HL-60 (cell line): ENCODE measurements around the gene CBLB.

Experiments used
- DNase-seq, 2 experiments: peaks; one replicate each; pipeline ENCODE4 v3.0.0-alpha.2; 2010 to 2020; ENCODE audit warnings: low read depth in 1 of 2, low spot score in 1 of 2
- H3K27ac ChIP-seq: fragments of 250-450 bp; sonication (Bioruptor Pico); replicated peaks from 2 replicates; pipeline ENCODE4 v1.5.1; 2020; ENCODE audit warnings: mild to moderate bottlenecking, moderate library complexity
- H3K27me3 ChIP-seq: fragments of 250-450 bp; sonication (Bioruptor Pico); 2 replicates; pipeline ENCODE4 v1.5.1; 2021; ENCODE audit warnings: mild to moderate bottlenecking, moderate library complexity; ENCODE audit not compliant: insufficient read depth, poor library complexity, severe bottlenecking
- H3K4me3 ChIP-seq: replicated peaks from 2 replicates; pipeline ENCODE4 v1.5.1; 2011; ENCODE audit warnings: mild to moderate bottlenecking, control low read depth, low read length; ENCODE audit not compliant: insufficient read depth
- CTCF ChIP-seq: IDR thresholded peaks from one replicate; pipeline ENCODE4 v1.5.1; 2011; ENCODE audit warnings: low read length, control low read depth, inconsistent platforms; ENCODE audit not compliant: insufficient read depth
- GABPA ChIP-seq: IDR thresholded peaks from 2 replicates; pipeline ENCODE4 v1.6.1; 2012; ENCODE audit warnings: low read depth
- POLR2AphosphoS5 ChIP-seq: IDR thresholded peaks from 2 replicates; pipeline ENCODE4 v1.6.1; 2012; ENCODE audit warnings: low read depth
- REST ChIP-seq: IDR thresholded peaks from 2 replicates; pipeline ENCODE4 v1.6.1; 2012; ENCODE audit warnings: low read depth; ENCODE audit not compliant: insufficient replicate concordance
- SPI1 ChIP-seq: IDR thresholded peaks from 2 replicates; pipeline ENCODE4 v1.6.1; 2012; ENCODE audit warnings: low read depth, mild to moderate bottlenecking, borderline replicate concordance

CBLB gene

GRCh38 chr3:105611304-105612192 lies 257.3 kb downstream of the CBLB start:
- no peak overlapping the region for H3K27ac ChIP-seq
- no peak overlapping the region for H3K4me3 ChIP-seq
- no peak for TF ChIP-seq CTCF
- no peak for TF ChIP-seq POLR2AphosphoS5
- no peak for DNase-seq
- H3K27me3 ChIP-seq, result no peaks in the 10 kb centered on the region

- no peaks in the 10 kb centered on the region for H3K27me3 ChIP-seq
- H3K4me3 ChIP-seq, result no peak overlapping the region
- no peak for DNase-seq
- H3K27ac ChIP-seq, result no peak overlapping the region
- TF ChIP-seq SPI1, result no peak
- no peak for TF ChIP-seq CTCF
- no peak for TF ChIP-seq POLR2AphosphoS5
- no peak for TF ChIP-seq REST
- TF ChIP-seq GABPA, result no peak
Measured at GRCh38 chr3:105610473-105610872, 258.3 kb downstream of the CBLB start.

- no peak overlapping the region for H3K4me3 ChIP-seq
- no peak overlapping the region for H3K27ac ChIP-seq
- H3K27me3 ChIP-seq, result no peaks in the 10 kb centered on the region
- no peak for DNase-seq
- TF ChIP-seq CTCF, result no peak
- TF ChIP-seq POLR2AphosphoS5, result no peak
- TF ChIP-seq REST, result no peak
- no peak for TF ChIP-seq GABPA
- no peak for TF ChIP-seq SPI1
Measured at GRCh38 chr3:105608623-105609022, 260.2 kb downstream of the CBLB start.

- no peak for TF ChIP-seq POLR2AphosphoS5
- no peak for TF ChIP-seq REST
- no peak for TF ChIP-seq CTCF
- TF ChIP-seq GABPA, result no peak
- TF ChIP-seq SPI1, result no peak
- DNase-seq, result no peak
- H3K27me3 ChIP-seq, result no peaks in the 10 kb centered on the region
- H3K27ac ChIP-seq, result no peak overlapping the region
- H3K4me3 ChIP-seq, result no peak overlapping the region
Measured at GRCh38 chr3:105606016-105606415, 262.8 kb downstream of the CBLB start.
